Liver (tissue), 9 donors: ENCODE measurements around the gene CYP2B6. TPM values are rescaled to one million over a fixed set of nuclear protein-coding genes. Genes with fewer than 3 reads are reported as not detected.

Source experiments
- DNase-seq: peaks from one replicate; pipeline ENCODE4 v3.0.0-alpha.2; 2017; ENCODE audit warnings: low spot score
- H3K27ac ChIP-seq, 2 donors: one replicate each; pipeline ENCODE4 v1.7.0; 2013; ENCODE audit warnings: inconsistent platforms in 2 of 2, low read length in 2 of 2, control low read depth in 1 of 2, low read depth in 1 of 2, mild to moderate bottlenecking in 1 of 2
- H3K27me3 ChIP-seq, 4 donors: one replicate each; pipeline versions ENCODE4 v1.6.1 to v1.7.0; 2013; ENCODE audit warnings: low read length in 3 of 4, inconsistent platforms in 1 of 4, mild to moderate bottlenecking in 1 of 4, moderate library complexity in 1 of 4; ENCODE audit not compliant: control insufficient read depth in 4 of 4, insufficient read depth in 4 of 4
- H3K36me3 ChIP-seq, 4 donors: one replicate each; pipeline versions ENCODE4 v1.6.1 to v1.7.0; 2013; ENCODE audit warnings: low read length in 3 of 4, mild to moderate bottlenecking in 3 of 4, low read depth in 1 of 4, moderate library complexity in 1 of 4; ENCODE audit not compliant: control insufficient read depth in 4 of 4, insufficient read depth in 3 of 4
- H3K4me1 ChIP-seq, 4 donors: one replicate each; pipeline versions ENCODE4 v1.6.1 to v1.7.0; 2013; ENCODE audit warnings: low read length in 3 of 4, mild to moderate bottlenecking in 3 of 4, moderate library complexity in 1 of 4; ENCODE audit not compliant: control insufficient read depth in 4 of 4, insufficient read depth in 4 of 4
- H3K4me3 ChIP-seq, 3 donors: one replicate each; pipeline versions ENCODE4 v1.6.1 to v1.7.0; 2013; ENCODE audit warnings: low read length in 3 of 3, control low read depth in 1 of 3, low read depth in 1 of 3, mild to moderate bottlenecking in 1 of 3
- H3K9ac ChIP-seq, 2 donors: one replicate each; pipeline ENCODE4 v1.7.0; 2013; ENCODE audit warnings: low read length in 2 of 2, mild to moderate bottlenecking in 2 of 2, moderate library complexity in 2 of 2, control low read depth in 1 of 2, low read depth in 1 of 2
- H3K9me3 ChIP-seq, 4 donors: one replicate each; pipeline versions ENCODE4 v1.6.1 to v1.7.0; 2013; ENCODE audit warnings: low read length in 3 of 4; ENCODE audit not compliant: control insufficient read depth in 4 of 4
- FOXA1 ChIP-seq: IDR thresholded peaks from 2 replicates; pipeline ENCODE4 v1.6.1; 2016; ENCODE audit warnings: antibody characterized with exemption
- FOXA2 ChIP-seq: IDR thresholded peaks from 2 replicates; pipeline ENCODE4 v1.6.1; 2016; ENCODE audit warnings: antibody characterized with exemption
- GABPA ChIP-seq, 2 donors: IDR thresholded peaks in 1 of 2; conservative IDR thresholded peaks in 1 of 2; 2 replicates each; pipeline ENCODE4 v1.6.1; 2016; ENCODE audit warnings: antibody characterized with exemption in 2 of 2, mild to moderate bottlenecking in 1 of 2, moderate library complexity in 1 of 2
- HNF4A ChIP-seq, 2 donors: conservative IDR thresholded peaks; 2 replicates each; pipeline ENCODE4 v1.6.1; 2016; ENCODE audit warnings: antibody characterized with exemption in 2 of 2, mild to moderate bottlenecking in 2 of 2
- NR2F2 ChIP-seq: IDR thresholded peaks from 2 replicates; pipeline ENCODE4 v1.6.1; 2016; ENCODE audit warnings: antibody characterized with exemption
- RAD21 ChIP-seq, 2 donors: IDR thresholded peaks; 2 replicates each; pipeline ENCODE4 v1.6.1; 2016; ENCODE audit warnings: antibody characterized with exemption in 2 of 2, mild to moderate bottlenecking in 2 of 2
- RXRA ChIP-seq, 2 donors: IDR thresholded peaks; 2 replicates each; pipeline ENCODE4 v1.6.1; 2017 to 2018; ENCODE audit warnings: antibody characterized with exemption in 2 of 2, mild to moderate bottlenecking in 1 of 2
- SP1 ChIP-seq: IDR thresholded peaks from 2 replicates; pipeline ENCODE4 v1.6.1; 2018; ENCODE audit warnings: antibody characterized with exemption, mild to moderate bottlenecking
- TAF1 ChIP-seq: conservative IDR thresholded peaks from 2 replicates; pipeline ENCODE4 v1.6.1; 2016; ENCODE audit warnings: antibody characterized with exemption, mild to moderate bottlenecking
- WGBS: extraction: QIAGEN DNeasy Blood & Tissue Kit; methylation state at CpG from one replicate; pipeline ENCODE4 v1.1.7; 2013; 5-methylcytosine and 5-hydroxymethylcytosine counted together
- polyA plus RNA-seq, 2 donors: library from polyadenylated mRNA; stranded (reverse) in 1 of 2; unstranded in 1 of 2; fragments of 200-250 nt in 1 of 2; fragments of >200 nt in 1 of 2; fragmentation: Nextera tagmentation in 1 of 2; extraction: Ambion mirVana in 1 of 2; gene quantifications; one replicate each; pipeline versions ENCODE4 v1.2.1 to v1.2.3, GENCODE V29; 2013 to 2015
- total RNA-seq, 2 donors: library from RNA; depleted of rRNA; stranded (reverse); fragments of >200 nt; gene quantifications; one replicate each; pipeline ENCODE4 v1.2.3, GENCODE V29; 2014
- TF ChIP-seq, protein P1 (sequence below): IDR thresholded peaks from 2 replicates; pipeline ENCODE4 v1.6.1; 2016; ENCODE audit warnings: antibody characterized with exemption
- TF ChIP-seq, protein P2 (sequence below): IDR thresholded peaks from 2 replicates; pipeline ENCODE4 v1.6.1; 2016; ENCODE audit warnings: antibody characterized with exemption
- TF ChIP-seq, protein P3 (sequence below): IDR thresholded peaks from 2 replicates; pipeline ENCODE4 v1.6.1; 2016; ENCODE audit warnings: antibody characterized with exemption
- TF ChIP-seq, protein P4 (sequence below): IDR thresholded peaks from 2 replicates; pipeline ENCODE4 v1.6.1; 2016; ENCODE audit warnings: antibody characterized with exemption, mild to moderate bottlenecking
- donor health status: healthy.
- donor health status: healthy.
- donor health status: healthy.
- donor health status: healthy.
- donor health status: healthy.

CYP2B6 gene
- total and polyA plus RNA-seq, 4 donors = 13.0 to 751 (median 16.6) TPM; not detected in 1

DNA sequence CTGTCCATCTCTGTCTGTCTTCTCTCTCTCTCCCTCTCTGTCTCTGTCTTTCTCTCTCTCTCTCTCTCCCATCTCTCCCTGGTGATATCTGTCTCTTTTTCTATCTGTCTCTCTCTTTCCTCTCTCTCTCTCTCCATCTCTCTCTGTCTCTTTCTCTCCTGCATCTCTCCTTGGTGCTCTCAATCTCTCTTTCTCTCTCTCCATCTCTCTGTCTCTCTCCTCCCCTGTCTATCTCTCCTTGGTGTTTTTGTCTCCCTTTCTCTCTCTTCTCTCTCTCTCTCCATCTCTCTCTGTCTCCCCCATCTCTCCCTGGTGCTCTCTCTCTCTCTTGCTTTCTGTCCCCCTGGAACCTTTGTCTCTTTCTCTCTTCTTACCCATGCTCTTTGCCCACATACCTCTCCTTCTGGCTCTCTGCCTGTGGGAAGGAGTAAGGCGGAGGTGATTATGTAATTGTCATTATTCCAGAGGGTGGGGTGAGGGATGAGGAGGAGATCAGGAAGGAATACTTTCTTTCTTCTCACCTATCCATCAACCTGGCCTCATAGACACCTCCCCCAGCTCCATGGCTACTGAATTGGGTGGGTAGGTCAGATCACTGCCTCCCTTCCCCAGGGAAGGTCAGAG, 30.9 kb upstream of the CYP2B6 start:
- no peaks in the 10 kb centered on the region for H3K27me3 ChIP-seq
- H3K9ac ChIP-seq = no peak overlapping the region
- H3K4me1 ChIP-seq = no peaks in the 10 kb centered on the region
- WGBS = 66% methylated on average over 1 of the region's 1 CpG
- no peak overlapping the region for H3K4me3 ChIP-seq
- H3K36me3 ChIP-seq = no peaks in the 10 kb centered on the region
- DNase-seq = no peak
- no peak overlapping the region for H3K27ac ChIP-seq
- TF ChIP-seq FOXA1 = no peak
- TF ChIP-seq HNF4A (conservative IDR thresholded peaks at IDR 0.05) = no peak
- TF ChIP-seq, protein P1, sequence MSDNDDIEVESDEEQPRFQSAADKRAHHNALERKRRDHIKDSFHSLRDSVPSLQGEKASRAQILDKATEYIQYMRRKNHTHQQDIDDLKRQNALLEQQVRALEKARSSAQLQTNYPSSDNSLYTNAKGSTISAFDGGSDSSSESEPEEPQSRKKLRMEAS = no peak
- no peak for TF ChIP-seq FOXA2
- TF ChIP-seq, protein P2, sequence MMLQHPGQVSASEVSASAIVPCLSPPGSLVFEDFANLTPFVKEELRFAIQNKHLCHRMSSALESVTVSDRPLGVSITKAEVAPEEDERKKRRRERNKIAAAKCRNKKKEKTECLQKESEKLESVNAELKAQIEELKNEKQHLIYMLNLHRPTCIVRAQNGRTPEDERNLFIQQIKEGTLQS = no peak
- no peak for TF ChIP-seq NR2F2
- TF ChIP-seq, protein P3, sequence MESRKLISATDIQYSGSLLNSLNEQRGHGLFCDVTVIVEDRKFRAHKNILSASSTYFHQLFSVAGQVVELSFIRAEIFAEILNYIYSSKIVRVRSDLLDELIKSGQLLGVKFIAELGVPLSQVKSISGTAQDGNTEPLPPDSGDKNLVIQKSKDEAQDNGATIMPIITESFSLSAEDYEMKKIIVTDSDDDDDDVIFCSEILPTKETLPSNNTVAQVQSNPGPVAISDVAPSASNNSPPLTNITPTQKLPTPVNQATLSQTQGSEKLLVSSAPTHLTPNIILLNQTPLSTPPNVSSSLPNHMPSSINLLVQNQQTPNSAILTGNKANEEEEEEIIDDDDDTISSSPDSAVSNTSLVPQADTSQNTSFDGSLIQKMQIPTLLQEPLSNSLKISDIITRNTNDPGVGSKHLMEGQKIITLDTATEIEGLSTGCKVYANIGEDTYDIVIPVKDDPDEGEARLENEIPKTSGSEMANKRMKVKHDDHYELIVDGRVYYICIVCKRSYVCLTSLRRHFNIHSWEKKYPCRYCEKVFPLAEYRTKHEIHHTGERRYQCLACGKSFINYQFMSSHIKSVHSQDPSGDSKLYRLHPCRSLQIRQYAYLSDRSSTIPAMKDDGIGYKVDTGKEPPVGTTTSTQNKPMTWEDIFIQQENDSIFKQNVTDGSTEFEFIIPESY = no peak
- no peak for TF ChIP-seq TAF1
- no peak for TF ChIP-seq SP1
- TF ChIP-seq, protein P4, sequence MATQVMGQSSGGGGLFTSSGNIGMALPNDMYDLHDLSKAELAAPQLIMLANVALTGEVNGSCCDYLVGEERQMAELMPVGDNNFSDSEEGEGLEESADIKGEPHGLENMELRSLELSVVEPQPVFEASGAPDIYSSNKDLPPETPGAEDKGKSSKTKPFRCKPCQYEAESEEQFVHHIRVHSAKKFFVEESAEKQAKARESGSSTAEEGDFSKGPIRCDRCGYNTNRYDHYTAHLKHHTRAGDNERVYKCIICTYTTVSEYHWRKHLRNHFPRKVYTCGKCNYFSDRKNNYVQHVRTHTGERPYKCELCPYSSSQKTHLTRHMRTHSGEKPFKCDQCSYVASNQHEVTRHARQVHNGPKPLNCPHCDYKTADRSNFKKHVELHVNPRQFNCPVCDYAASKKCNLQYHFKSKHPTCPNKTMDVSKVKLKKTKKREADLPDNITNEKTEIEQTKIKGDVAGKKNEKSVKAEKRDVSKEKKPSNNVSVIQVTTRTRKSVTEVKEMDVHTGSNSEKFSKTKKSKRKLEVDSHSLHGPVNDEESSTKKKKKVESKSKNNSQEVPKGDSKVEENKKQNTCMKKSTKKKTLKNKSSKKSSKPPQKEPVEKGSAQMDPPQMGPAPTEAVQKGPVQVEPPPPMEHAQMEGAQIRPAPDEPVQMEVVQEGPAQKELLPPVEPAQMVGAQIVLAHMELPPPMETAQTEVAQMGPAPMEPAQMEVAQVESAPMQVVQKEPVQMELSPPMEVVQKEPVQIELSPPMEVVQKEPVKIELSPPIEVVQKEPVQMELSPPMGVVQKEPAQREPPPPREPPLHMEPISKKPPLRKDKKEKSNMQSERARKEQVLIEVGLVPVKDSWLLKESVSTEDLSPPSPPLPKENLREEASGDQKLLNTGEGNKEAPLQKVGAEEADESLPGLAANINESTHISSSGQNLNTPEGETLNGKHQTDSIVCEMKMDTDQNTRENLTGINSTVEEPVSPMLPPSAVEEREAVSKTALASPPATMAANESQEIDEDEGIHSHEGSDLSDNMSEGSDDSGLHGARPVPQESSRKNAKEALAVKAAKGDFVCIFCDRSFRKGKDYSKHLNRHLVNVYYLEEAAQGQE = no peak
- TF ChIP-seq RAD21 (IDR thresholded peaks at IDR 0.05) = no peak
- H3K9me3 ChIP-seq = peaks cover 1 to 6% (median 2%) of the 10 kb centered on the region in 4 donors

DNA sequence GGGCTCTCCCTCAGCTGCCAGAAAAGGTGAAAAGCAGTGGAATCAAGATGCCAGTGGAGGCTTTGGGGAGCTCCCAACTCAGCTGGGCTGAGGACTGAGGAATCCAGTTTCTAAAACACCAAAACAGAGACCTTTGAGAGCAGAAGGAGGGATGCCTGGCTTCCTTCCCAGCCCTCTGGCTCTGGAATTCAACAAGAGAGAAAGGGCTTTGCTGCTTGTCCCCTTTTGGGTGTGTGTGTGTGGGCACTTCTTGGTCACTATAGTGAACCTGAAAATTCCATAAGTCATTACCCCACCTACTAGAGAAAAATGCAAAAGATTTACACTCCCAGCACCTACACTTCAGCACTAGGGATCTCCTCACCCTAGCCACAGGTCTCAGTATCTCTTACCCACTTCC, 30.3 kb upstream of the CYP2B6 start:
- H3K27me3 ChIP-seq = no peaks in the 10 kb centered on the region
- no peak for TF ChIP-seq RXRA (IDR thresholded peaks at IDR 0.05)
- no peak for TF ChIP-seq TAF1
- no peak for TF ChIP-seq GABPA (IDR thresholded peaks at IDR 0.05 in 1 of 2, conservative IDR thresholded peaks at IDR 0.05 in 1 of 2)
- no peak for TF ChIP-seq RAD21 (IDR thresholded peaks at IDR 0.05)
- TF ChIP-seq FOXA1 = no peak
- no peak for TF ChIP-seq HNF4A (conservative IDR thresholded peaks at IDR 0.05)
- H3K4me3 ChIP-seq = no peak overlapping the region

More for the DNA sequence above, 30.3 kb upstream of the CYP2B6 start:
- no peaks in the 10 kb centered on the region for H3K36me3 ChIP-seq
- no peaks in the 10 kb centered on the region for H3K4me1 ChIP-seq
- DNase-seq = no peak
- H3K27ac ChIP-seq = no peak overlapping the region
- peaks cover 0 to 1% (median under 1%) of the 10 kb centered on the region in 4 donors for H3K9me3 ChIP-seq
- H3K9ac ChIP-seq = no peak overlapping the region
